ACHN (cell line): ENCODE results near the gene HHAT.

ENCODE experiments used
- DNase-seq: peaks from one replicate; pipeline ENCODE4 v3.0.0-alpha.2; 2015
- in situ Hi-C: cut with HindIII; loops from 2 replicates; pipeline ENCODE4 v1.10.0; 2017; ENCODE audit warnings: low sequenced_read_pairs, low pct_ligation_motif_present, low pct_unique_long_range_greater_than_20kb

Gene HHAT

GRCh38 chr1:210499956-210500355, 171.3 kb downstream of the HHAT start:
- in situ Hi-C loops: no loop called here
- no peak for DNase-seq

- no peak for DNase-seq
- in situ Hi-C loops: no loop called here
Measured at GRCh38 chr1:210500831-210501230, 172.1 kb downstream of the HHAT start.

- in situ Hi-C loops: no loop called here
- DNase-seq: no peak
Measured at GRCh38 chr1:210504286-210504685, 175.6 kb downstream of the HHAT start.

- no peak for DNase-seq
- in situ Hi-C loops: no loop called here
Measured at GRCh38 chr1:210505601-210506496, 177.1 kb downstream of the HHAT start.

GRCh38 chr1:210506689-210507088, 178.0 kb downstream of the HHAT start:
- in situ Hi-C loops: no loop called here
- DNase-seq: no peak

- in situ Hi-C loops: no loop called here
- DNase-seq: no peak
Measured at GRCh38 chr1:210516092-210516656, 187.5 kb downstream of the HHAT start.

GRCh38 chr1:210516697-210517459, 188.2 kb downstream of the HHAT start:
- in situ Hi-C loops: no loop called here
- DNase-seq: no peak

DNA sequence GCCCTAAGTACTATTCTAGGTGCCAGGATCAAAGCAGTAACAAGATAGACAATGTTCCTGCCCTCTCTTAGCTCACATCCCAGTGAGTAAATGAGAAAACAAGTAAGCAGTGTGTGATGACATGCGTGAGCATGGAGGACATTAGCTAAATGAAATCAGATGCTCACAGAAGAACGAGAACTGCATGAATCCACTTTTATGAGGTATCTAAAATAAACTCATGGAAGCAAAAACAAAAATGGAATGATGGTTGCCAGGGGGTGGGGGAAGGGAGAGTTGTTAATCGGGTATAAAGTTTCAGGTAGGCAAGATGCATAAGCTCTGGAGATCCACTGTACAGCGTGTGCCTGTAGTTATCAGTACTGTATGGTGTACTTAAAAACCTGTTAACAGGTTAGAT, 195.1 kb downstream of the HHAT start:
- in situ Hi-C loops: no loop called here
- no peak for DNase-seq

GRCh38 chr1:210525716-210526454, 197.2 kb downstream of the HHAT start:
- DNase-seq: no peak
- in situ Hi-C loops: no loop called here

- in situ Hi-C loops: no loop called here
- DNase-seq: peak; percentile 36
Measured at GRCh38 chr1:210527091-210527490, 198.4 kb downstream of the HHAT start.

DNA sequence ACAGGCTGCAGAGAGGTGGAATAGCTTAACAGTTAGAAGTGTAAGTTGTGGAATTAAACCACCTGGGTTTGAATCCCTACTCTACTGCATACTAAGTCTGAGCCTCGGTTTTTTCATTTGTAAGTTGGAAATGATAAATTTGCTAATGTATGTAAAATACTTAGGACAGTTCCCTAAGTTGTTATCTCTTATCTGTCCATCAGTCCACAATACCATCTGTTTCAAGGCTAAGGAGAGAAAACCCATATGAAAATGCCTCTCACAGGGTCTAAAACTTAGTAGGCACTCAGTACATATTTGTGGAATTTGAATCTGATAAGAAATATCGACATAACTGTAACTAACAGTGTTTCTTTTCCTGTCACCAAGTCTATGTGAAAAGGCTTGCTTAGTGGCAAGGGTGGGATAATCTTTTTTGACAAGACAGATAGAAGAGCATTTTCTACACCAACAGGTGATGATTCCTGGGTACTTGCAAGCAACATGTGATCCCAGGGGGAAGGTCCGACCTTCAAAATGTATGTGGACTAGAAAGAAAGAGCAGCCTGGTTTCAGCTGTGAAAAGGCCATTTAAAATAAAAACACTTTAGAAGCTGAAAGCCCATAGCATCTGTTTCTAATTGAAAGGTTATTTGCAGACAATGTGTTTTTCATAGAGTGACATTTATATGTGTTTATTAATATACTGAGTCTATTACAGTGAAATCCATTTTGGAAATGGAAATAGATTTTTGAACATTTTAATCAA, 202.9 kb downstream of the HHAT start:
- no peak for DNase-seq
- in situ Hi-C loops: no loop called here

DNA sequence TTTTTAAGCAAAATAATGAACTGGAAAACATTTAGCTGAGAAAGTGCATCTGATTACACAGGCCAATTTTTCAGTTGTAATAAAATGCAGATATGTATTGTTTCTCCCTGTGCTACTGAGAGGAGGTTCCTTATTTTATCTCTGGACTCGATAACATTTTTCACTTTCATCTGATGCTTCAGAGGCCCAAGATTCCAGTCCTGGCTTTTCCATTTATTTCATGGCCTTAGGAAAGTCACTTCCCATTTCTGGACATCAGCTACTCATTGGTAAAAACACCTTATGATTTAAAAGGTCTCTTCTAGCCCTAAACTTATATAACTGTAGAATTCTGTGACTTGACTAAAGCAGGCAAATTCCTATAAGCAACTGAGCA, 203.5 kb downstream of the HHAT start:
- in situ Hi-C loops: no loop called here
- DNase-seq: no peak

- in situ Hi-C loops: no loop called here
Measured at GRCh38 chr1:210535761-210536160, 207.1 kb downstream of the HHAT start.

GRCh38 chr1:210536254-210536961, 207.7 kb downstream of the HHAT start:
- no peak for DNase-seq
- in situ Hi-C loops: no loop called here

More at GRCh38 chr1:210535761-210536160, 207.1 kb downstream of the HHAT start:
- no peak for DNase-seq

GRCh38 chr1:210540288-210540687, 211.6 kb downstream of the HHAT start:
- in situ Hi-C loops: no loop called here
- DNase-seq: no peak

DNA sequence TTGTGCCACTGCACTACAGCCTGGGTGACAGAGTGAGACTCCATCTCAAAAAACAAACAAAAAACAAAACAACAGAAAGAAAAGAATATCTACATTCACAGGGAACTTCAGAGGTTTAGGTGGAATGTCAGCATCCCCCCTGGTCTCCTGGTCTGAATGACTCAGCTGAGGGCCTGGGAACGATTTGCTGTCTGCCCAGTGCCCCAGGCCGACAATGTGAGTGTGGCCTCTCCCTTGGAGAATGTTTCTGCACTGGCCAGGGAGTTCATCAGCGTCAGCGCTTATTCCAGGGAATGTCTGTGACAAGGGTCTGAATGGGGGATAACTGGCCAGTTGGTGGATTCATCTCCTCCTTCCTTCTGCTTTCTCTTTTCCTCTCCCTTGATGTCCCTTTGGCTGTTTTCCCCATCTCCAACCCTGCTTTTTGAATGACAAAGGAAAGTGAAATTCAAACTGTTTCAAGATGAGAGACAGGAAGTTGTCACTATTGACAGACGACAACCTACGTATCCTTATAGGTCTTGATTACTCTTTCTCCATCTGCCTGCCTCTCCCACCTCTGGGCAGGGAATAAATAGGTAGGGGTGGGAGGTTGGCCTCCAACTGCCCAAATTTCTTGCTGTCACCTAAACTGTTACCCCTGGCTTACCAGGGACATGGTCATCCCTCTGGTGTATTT, 213.1 kb downstream of the HHAT start:
- in situ Hi-C loops: no loop called here
- DNase-seq: no peak

DNA sequence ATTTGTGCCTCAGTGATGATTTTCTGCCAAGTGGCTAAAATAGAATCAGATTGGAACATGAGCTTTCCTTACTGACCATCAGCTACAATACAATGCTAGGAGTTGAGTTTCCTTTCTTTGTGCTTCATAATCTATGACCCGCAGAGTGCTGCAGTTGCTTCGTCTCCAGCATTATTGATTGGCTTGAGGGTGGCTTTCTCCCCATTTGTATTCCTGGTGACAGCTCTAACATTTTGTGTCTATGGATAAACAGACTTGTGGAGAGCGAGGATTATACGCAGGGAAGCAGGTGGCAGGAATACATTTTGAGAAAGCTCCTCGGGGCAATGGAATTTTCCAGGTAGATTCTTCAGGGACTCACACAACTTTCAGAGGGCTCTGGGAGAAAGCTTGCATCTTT, 223.2 kb downstream of the HHAT start:
- in situ Hi-C loops: no loop called here
- DNase-seq: no peak
